HepG2 (cell line): Measurements from ENCODE around the gene MXRA7. TPM values are rescaled to one million over a fixed set of nuclear protein-coding genes. Genes with fewer than 3 reads are reported as not detected.

ENCODE experiments used
- MEIS2 ChIP-seq: sonication (generic); formaldehyde crosslinking; IDR thresholded peaks from 2 replicates; pipeline ENCODE4 v1.9.0; 2021; ENCODE audit warnings: mild to moderate bottlenecking, missing genetic modification reagents
- NR1H2 ChIP-seq: sonication (generic); formaldehyde crosslinking; IDR thresholded peaks from 2 replicates; pipeline ENCODE4 v1.8.1; 2022; ENCODE audit warnings: low read depth, missing genetic modification reagents, borderline replicate concordance
- NR3C1 ChIP-seq: sonication (generic); formaldehyde crosslinking; IDR thresholded peaks from 2 replicates; pipeline ENCODE4 v1.4.0; 2020; ENCODE audit warnings: missing genetic modification reagents
- RFX1 ChIP-seq: fragments of 450-650 bp; IDR thresholded peaks from 2 replicates; pipeline ENCODE4 v1.6.1; 2017
- YEATS4 ChIP-seq: sonication (generic); formaldehyde crosslinking; IDR thresholded peaks from 2 replicates; pipeline ENCODE4 v1.4.0; 2020; ENCODE audit warnings: missing genetic modification reagents, borderline replicate concordance
- ZNF251 ChIP-seq: sonication (generic); formaldehyde crosslinking; IDR thresholded peaks from 2 replicates; pipeline ENCODE4 v1.9.0; 2021; ENCODE audit warnings: mild to moderate bottlenecking, missing genetic modification reagents
- ZNF282 ChIP-seq: fragments of 450-650 bp; IDR thresholded peaks from 2 replicates; pipeline ENCODE4 v1.6.1; 2018; ENCODE audit not compliant: partially characterized antibody
- ZNF367 ChIP-seq: sonication (generic); formaldehyde crosslinking; IDR thresholded peaks from 2 replicates; pipeline ENCODE4 v1.4.0; 2020; ENCODE audit warnings: missing genetic modification reagents, borderline replicate concordance
- ZNF768 ChIP-seq: sonication (generic); formaldehyde crosslinking; IDR thresholded peaks from 2 replicates; pipeline ENCODE4 v1.4.0; 2020; ENCODE audit warnings: missing genetic modification reagents
- polyA plus RNA-seq, 8 experiments: library from polyadenylated mRNA; depleted of rRNA in 3 of 8; stranded (reverse) in 7 of 8; unstranded in 1 of 8; fragments of >200 nt; fragmentation: Illumina TruSeq in 4 of 8; extraction: Trizol in 4 of 8; gene quantifications; 2 replicates each; pipeline versions ENCODE4 v1.2.1 to v1.2.3, GENCODE V29; 2011 to 2016; ENCODE audit warnings: low read depth in 4 of 8, missing spikeins in 1 of 8, mixed read lengths in 1 of 8; ENCODE audit not compliant: insufficient read depth in 1 of 8
- total RNA-seq, 5 experiments: library from RNA; depleted of rRNA; stranded (reverse); fragments of >200 nt; fragmentation: Illumina TruSeq; extraction: Trizol; gene quantifications; 2 replicates each; pipeline ENCODE4 v1.2.3, GENCODE V29; 2016; ENCODE audit warnings: low read depth in 1 of 5
- TF ChIP-seq, protein P1 (sequence below): sonication (generic); formaldehyde crosslinking; IDR thresholded peaks from 2 replicates; pipeline ENCODE4 v1.5.0; 2020; ENCODE audit warnings: mild to moderate bottlenecking, missing genetic modification reagents, borderline replicate concordance
- TF ChIP-seq, protein P2 (sequence below): sonication (generic); formaldehyde crosslinking; IDR thresholded peaks from 2 replicates; pipeline ENCODE4 v1.4.0; 2020; ENCODE audit warnings: missing genetic modification reagents, mild to moderate bottlenecking, borderline replicate concordance
- TF ChIP-seq, protein P3 (sequence below): IDR thresholded peaks from 2 replicates; pipeline ENCODE4 v1.6.1; 2016; ENCODE audit warnings: low read depth

Gene MXRA7
- total and polyA plus RNA-seq, 2 of the 13 experiments (the other 11 are each of a cell fraction or from before 2014, with no cell fraction given) = 44.8 to 112 TPM

DNA sequence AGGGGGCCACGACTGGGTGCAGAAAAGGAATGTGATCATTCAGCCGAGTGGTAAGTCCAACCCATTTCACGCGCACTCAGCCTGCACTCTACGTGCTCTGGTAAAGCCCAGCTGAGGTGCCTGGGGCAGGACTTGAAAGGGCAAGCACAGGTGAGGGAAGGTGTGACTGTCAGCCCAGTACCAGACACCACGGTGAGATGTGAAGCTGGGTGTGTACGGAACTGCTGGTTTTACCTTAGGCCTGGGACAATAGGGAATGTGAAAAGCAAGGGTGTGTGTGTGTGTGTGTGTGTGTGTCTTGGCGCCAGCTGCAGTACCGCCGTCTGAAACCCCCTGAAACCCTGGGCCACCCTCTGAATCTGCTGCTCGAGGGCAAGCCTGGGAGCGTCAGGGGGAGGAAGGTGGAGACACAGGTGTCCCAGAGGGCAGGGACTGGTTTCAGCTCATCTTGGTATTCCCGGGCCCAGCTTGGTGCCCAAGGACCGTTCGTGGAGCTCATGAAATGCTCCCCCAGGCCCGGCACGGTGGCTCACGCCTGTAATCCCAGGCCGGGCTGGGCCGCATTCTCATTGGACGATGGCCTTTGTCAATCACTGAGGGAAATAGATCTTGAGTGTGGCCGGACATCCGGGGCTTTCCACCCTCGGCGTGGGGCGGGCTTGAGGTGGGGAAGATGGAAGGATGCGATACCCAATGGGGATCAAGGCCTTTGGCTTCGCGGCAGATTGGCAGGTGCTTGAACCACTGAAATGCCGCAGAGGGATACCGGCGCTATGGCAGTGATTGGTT is 39.4 kb downstream of the MXRA7 start (continued):
- TF ChIP-seq ZNF251 (CRISPR knock-in tag) (no peak), YEATS4 (peak; percentile 73; the same call in 1 of the 2 replicates), NR3C1 (CRISPR knock-in tag) (no peak), ZNF282 (no peak), ZNF367 (CRISPR knock-in tag) (0 out of 2 replicates have a peak, but pooled peaks have one; percentile 17), MEIS2 (CRISPR knock-in tag) (peak; percentile 33; the same call in 1 of the 2 replicates), ZNF768 (CRISPR knock-in tag) (no peak), NR1H2 (no peak; the same call in 1 of the 2 replicates), RFX1 (no peak)
- TF ChIP-seq, protein P1, sequence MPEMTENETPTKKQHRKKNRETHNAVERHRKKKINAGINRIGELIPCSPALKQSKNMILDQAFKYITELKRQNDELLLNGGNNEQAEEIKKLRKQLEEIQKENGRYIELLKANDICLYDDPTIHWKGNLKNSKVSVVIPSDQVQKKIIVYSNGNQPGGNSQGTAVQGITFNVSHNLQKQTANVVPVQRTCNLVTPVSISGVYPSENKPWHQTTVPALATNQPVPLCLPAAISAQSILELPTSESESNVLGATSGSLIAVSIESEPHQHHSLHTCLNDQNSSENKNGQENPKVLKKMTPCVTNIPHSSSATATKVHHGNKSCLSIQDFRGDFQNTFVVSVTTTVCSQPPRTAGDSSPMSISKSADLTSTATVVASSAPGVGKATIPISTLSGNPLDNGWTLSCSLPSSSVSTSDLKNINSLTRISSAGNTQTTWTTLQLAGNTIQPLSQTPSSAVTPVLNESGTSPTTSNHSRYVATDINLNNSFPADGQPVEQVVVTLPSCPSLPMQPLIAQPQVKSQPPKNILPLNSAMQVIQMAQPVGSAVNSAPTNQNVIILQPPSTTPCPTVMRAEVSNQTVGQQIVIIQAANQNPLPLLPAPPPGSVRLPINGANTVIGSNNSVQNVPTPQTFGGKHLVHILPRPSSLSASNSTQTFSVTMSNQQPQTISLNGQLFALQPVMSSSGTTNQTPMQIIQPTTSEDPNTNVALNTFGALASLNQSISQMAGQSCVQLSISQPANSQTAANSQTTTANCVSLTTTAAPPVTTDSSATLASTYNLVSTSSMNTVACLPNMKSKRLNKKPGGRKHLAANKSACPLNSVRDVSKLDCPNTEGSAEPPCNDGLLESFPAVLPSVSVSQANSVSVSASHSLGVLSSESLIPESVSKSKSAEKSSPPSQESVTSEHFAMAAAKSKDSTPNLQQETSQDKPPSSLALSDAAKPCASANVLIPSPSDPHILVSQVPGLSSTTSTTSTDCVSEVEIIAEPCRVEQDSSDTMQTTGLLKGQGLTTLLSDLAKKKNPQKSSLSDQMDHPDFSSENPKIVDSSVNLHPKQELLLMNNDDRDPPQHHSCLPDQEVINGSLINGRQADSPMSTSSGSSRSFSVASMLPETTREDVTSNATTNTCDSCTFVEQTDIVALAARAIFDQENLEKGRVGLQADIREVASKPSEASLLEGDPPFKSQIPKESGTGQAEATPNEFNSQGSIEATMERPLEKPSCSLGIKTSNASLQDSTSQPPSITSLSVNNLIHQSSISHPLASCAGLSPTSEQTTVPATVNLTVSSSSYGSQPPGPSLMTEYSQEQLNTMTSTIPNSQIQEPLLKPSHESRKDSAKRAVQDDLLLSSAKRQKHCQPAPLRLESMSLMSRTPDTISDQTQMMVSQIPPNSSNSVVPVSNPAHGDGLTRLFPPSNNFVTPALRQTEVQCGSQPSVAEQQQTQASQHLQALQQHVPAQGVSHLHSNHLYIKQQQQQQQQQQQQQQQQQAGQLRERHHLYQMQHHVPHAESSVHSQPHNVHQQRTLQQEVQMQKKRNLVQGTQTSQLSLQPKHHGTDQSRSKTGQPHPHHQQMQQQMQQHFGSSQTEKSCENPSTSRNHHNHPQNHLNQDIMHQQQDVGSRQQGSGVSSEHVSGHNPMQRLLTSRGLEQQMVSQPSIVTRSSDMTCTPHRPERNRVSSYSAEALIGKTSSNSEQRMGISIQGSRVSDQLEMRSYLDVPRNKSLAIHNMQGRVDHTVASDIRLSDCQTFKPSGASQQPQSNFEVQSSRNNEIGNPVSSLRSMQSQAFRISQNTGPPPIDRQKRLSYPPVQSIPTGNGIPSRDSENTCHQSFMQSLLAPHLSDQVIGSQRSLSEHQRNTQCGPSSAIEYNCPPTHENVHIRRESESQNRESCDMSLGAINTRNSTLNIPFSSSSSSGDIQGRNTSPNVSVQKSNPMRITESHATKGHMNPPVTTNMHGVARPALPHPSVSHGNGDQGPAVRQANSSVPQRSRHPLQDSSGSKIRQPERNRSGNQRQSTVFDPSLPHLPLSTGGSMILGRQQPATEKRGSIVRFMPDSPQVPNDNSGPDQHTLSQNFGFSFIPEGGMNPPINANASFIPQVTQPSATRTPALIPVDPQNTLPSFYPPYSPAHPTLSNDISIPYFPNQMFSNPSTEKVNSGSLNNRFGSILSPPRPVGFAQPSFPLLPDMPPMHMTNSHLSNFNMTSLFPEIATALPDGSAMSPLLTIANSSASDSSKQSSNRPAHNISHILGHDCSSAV (CRISPR knock-in tag) = 0 out of 2 replicates have a peak, but pooled peaks have one; percentile 24
- TF ChIP-seq, protein P2, sequence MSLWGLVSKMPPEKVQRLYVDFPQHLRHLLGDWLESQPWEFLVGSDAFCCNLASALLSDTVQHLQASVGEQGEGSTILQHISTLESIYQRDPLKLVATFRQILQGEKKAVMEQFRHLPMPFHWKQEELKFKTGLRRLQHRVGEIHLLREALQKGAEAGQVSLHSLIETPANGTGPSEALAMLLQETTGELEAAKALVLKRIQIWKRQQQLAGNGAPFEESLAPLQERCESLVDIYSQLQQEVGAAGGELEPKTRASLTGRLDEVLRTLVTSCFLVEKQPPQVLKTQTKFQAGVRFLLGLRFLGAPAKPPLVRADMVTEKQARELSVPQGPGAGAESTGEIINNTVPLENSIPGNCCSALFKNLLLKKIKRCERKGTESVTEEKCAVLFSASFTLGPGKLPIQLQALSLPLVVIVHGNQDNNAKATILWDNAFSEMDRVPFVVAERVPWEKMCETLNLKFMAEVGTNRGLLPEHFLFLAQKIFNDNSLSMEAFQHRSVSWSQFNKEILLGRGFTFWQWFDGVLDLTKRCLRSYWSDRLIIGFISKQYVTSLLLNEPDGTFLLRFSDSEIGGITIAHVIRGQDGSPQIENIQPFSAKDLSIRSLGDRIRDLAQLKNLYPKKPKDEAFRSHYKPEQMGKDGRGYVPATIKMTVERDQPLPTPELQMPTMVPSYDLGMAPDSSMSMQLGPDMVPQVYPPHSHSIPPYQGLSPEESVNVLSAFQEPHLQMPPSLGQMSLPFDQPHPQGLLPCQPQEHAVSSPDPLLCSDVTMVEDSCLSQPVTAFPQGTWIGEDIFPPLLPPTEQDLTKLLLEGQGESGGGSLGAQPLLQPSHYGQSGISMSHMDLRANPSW (CRISPR knock-in tag) = peak; percentile 77; the same call in 1 of the 2 replicates
- TF ChIP-seq, protein P3, sequence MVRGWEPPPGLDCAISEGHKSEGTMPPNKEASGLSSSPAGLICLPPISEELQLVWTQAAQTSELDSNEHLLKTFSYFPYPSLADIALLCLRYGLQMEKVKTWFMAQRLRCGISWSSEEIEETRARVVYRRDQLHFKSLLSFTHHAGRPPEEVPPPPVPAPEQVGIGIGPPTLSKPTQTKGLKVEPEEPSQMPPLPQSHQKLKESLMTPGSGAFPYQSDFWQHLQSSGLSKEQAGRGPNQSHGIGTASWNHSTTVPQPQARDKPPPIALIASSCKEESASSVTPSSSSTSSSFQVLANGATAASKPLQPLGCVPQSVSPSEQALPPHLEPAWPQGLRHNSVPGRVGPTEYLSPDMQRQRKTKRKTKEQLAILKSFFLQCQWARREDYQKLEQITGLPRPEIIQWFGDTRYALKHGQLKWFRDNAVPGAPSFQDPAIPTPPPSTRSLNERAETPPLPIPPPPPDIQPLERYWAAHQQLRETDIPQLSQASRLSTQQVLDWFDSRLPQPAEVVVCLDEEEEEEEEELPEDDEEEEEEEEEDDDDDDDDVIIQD (CRISPR knock-in tag) = peak; percentile 11; the same call in 1 of the 2 replicates
